ENCODE results near the gene PODN.

PODN gene

DNA sequence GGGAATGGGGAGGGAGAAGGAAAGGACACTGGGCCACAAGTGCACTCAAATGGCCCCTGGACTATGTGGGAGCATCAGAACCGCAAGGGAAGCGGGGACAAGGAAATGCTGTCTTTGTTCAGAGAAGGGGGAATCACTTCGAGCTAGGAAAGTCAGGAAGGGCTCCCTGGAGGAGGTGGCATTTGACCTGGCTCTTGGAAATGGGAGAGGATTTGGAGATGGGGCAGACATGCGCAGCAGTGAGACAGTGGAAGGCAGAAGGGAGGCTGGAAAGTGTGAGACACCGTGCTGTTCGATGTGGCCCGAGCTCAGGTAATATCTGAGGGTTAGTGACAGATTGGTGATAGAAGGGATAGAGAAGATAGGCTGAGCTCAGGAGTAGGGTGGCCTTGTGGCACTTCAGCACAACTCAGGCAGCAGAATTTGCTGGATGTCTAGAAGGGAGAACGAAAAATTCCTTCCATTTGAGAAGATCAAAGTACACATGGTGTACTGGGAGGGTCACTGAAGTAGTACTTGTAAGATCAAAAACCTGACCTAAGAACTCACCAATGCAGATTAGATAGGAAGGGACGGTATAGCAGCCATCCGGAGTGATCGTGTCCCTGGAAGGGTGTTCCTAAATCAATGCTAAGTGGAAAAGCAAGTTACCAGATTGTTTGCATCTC is 55.1 kb downstream of the PODN start:
- DNase-seq, result no peak

DNA sequence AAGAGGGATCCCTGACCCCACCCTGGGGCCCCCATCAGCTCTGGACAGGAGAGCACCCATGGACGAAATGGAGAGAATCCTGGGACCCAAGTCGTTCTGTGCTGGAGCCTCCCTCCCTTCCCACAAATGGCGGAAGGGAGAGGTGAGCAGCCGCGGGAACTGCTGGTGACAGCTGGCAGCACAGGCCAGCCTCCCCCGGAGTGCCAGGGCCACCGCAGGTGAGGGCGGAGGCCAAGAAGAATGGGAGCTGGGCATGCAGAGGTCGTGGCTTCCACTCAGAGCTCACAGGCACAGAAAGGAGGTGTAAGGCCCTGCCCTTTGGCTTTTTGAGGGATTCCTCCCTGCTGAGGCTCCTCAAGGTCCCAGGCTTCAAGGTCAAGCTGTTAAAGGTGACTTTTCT is 55.8 kb downstream of the PODN start:
- DNase-seq, result no peak

DNA sequence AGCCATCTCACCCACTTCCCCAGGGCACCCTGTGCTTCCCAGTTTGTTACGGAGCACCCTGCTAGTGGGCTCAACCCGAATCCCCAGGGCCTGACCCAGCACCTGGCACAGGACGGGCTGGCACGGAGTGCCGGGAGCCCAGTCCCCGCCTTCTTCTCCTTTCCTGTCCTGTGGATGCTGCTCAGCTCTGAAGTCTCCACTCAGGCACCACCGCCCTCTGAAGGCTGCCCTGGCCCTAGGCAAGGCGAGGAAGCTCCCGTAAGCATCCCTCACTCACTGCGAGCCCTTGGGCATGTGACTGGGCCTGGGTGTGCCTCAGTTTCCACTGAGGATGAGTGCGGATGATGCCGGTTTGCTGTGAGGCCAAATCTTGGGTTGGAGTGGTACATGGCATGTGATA is 58.6 kb downstream of the PODN start:
- no peak for DNase-seq

DNA sequence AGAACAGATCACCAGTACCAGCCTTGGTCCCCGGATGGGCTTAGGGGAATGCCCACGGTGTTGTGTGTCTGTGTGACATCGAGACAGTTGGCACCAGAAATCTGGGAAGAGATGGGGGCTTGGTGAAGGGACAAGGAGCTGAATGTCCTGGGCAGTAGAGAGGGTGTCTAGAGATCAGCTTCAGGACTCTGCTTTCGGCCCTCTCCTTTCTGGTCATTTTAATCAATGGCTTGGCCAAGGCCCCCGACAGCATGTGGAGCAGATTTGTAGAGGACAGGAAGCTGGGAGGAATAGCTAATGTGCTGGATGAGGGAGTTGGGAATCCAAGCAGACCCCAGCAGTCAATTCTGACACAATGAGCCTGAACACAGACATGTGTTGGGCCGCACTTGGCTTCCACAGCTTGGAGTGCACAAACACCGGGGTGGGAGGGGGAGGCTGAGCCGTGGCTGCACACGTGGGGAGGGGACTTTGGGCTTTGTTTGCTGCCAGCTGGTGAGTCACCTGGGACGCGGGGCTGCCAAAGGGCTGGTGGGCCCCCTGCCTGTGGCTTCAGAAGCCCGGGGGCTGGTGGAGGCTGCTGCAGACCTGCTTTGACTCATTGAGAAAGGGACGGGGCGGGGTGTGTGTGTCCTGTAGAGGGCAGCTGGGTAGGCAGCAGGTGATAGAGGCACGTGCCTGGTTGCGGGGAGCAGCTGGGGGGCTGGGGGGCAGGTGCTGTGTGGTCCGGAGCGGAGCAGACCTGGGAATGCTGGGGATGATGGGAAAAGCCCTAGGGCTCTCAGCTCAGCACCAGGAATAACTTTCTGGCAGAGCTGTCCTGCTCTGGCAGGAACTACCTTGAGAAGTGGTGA is 59.5 kb downstream of the PODN start:
- no peak for DNase-seq

DNA sequence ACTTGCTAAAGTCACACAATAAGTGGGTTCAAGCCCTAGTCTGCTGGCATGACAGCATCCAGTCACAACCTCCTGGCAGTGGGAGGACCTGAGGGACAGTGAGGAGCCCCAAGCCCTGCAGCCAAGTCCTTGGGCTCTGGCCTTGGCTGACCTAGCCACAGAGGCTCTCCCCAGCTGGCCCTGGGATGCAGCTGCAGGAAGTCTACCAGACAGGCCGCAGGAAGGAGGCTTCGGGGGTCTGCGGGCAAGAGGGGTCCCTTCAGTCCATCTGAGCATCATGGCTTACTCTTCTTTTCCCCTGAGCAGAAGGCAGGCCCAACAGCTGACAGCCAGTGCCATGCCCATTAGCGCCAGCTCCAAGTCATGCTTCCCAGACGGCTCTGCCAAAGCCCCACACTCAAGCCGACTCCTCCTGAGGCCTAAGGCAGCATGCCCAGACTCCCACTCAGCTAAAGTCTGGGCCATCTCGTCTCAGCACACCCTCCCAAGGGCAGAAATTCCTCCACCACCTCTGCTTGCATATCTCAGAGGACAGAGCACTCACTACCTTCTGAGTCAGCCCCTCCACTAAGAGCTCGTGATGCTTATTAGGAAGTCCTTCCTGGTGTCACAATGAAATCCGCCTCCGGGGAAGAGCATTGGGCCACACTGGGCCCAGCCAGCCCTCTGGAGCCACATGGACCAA is 60.3 kb downstream of the PODN start:
- DNase-seq, result no peak

DNA sequence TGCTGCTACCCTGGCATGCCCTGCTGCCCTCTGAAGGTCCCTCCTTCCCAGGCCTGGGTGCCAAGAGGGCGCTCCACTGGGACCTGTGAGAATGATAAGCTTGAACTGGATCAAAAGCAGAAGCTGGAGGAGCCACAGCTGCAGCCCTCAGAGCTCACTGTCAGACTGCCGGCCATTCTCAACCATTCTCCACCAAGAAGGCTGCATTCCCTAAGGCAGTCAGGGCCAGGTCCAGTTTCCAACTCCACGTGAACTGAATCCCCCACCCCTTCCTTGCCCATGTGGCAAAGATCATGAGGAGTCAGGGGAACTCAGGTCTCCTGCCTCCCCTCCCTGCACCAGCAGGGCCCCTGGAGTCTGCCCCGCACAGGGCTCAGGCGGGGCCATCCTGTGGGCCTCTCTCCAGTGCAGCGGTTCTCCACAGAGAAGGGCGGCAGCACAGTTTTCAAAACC is 61.0 kb downstream of the PODN start:
- DNase-seq, result no peak

DNA sequence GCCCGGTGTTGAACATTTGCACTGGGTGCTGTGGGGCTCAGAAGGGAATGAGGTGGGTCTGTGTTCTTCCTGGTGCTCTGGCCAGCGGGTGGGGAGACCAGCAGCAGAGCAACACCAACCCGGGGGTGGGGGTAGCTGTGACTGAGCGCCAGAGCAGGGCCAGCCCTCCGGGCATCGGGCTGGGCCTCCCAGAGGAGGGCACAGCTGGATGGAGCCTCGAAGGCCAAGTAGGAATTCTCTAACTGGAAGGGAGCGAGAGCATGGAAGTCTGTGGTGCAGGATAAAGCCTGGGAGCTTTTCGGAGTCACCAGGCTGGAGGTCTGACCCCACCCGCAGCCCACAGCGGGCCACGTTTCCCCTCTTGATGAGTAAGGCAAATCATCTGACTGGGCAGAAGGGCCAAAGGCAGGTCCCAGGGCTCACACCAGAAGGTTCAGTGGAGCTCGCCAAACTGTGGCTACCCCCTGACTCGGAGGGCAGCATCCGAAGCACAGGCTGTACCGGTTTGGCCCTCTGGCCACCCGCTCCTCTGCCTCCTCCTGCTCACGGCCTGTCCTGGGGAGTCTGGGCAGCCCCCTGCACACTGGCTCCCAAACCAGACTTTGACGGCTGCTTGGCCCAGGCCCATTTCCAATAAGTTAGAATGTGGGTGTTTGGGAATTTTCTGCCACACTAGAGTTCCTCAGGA is 61.6 kb downstream of the PODN start:
- DNase-seq, result no peak

DNA sequence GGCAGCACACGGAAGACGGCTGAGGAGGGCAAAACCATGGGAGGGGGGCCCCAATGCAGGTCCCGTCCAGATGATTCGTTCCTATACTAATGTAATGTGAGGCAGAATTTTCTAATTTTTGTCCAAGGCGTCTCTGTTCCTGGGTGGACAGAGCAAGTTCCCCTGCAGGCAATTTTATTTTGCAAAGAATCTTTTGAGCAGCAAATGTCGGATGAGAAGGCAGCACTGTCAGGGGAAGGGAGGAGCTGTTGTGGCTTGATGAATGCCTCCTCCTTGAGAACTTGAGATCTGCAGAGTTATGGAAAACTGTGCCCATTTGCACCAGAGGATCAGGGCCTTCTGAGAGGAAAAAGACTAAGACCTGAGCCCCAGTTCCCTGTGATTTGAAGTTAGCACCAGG is 63.1 kb downstream of the PODN start:
- DNase-seq, result no peak

DNA sequence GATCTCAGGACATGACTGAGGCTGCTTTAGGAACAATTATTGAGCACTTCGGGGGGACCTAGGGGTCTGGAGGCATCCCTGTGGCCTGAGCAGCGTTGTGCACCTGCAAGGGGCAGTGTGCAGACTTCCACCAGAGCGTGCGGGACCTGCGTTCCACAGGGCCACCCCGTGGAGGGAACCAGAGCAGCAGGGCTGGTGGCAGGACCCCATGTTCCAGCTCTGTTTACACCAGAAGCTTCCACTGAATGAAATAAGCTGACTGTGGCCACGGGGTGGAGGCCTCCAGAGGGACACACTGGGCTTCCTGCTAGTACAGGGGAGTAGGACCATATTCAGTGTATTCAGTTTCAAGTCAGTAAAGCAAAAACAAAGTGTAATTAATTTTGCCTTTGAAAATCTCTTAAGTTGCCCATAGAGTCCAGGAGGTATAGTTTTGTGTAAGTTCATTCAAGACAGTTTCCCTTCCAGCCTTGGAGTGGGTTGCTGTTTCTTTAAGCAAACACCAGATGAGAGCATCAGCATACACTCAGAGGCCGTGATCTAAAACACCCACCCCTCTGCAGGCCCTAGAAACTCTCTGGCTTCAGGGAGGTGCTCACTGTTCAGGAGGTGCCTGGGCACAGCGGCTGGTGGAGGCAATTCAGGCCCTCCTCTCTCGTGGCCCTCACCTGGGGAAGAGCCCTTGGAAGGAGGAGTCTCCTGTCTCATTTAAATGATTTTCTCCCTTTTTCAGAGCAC is 63.8 kb downstream of the PODN start:
- DNase-seq, result no peak

DNA sequence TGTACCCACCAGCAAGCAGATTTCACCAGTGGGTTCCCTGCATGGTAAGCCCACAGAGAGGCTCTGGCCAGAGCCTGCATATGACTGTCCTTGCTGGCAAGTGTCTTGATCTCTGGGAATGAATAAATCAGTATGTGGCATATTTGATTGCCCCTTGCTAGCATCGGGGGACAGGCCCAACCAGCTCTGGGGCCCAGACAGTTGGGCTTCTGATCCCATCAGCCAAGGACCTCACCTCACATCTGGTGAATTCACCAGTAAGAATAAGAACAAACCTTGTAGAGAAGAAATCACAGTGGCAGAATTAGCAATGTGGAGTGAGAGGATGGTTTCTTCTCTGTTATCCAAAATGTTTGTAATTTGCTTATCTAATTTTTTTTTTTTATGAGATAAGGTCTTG is 64.5 kb downstream of the PODN start:
- DNase-seq, result no peak

DNA sequence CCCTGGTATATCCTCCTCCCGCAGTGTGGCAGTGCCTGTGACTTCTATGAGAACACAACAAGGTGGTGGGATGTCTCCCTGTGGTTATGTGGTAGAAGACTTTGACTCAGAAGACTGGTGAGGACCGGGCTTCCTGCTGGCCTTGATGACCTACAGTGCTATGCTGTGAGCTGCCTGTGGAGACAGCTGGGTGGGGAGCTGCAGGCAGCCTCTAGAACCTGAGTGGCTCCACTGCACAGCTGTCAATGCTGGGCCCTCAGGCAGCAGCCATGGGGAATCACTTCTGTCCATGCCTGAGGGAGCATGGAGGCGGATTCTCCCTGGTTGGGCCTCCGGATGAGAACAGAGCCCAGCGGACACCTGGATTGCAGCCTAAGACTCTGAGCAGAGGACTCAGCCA is 65.5 kb downstream of the PODN start:
- no peak for DNase-seq

DNA sequence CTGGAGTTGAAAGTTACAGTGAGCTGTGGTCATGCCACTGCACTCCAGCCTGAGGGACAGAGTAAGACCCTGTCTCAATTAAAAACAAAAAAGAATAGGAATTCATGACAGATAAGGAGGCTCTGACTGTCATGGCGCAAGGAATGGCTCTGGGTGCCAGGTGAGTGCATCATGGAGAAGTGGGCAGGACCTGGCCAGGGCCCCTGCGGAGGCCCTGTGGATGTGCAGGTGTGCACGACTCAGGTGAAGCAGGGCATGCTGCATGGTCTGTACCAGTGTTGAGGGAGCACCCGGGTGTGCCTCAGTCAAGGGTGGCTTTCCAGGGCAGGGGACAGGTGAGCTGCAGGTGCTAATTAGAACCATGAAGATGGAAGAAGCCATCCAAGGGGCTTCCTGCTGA is 66.4 kb downstream of the PODN start:
- DNase-seq, result peak; percentile 5

DNA sequence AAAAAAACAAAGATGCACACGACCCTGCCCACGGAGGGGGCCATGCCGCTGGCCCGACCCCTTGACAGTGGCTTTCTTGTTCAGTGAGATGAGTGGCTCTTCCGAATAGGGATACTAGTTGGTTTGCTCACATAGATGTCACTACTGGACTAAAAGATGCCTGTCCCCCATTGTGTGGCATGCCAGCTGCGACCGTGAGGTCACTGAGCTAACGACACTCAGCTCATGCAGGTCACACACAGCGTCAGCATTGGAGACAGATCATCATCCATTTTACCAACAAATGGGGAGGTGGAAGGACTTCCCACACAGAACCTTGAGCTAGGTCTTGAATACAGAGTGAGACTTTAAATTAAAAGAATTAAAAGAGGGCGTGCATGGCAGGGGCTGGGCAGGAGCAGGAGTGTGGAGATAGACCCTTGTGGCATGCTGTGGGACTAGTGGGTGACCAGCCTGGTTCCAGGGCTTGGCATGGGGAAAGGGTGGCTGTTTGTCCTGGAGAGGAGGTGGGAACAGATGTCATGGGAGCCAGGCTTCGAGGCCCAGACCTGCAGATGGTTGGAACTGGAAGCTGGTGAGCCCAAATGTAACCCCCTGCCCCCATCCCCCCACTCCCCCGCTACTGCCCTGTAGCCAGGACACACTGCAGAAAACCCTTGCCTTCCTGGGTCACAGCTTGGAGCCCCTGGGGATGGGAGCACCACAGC is 68.0 kb downstream of the PODN start:
- peak; percentile 33 for DNase-seq

DNA sequence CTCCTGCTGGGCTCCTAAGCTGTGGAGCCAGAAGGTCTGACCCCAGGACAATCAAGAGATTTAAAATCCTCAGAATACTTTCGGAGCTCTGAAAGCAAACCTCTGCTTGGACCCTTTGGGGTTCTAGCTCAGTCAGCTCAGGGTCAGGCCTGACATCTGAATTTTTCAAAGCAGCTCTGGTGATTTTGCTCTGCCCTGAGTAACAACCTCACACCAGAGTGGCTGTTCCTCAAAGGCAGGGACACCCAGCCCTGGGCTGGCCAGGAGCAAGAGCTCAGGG is 68.5 kb downstream of the PODN start:
- DNase-seq, result peak; percentile 22

DNA sequence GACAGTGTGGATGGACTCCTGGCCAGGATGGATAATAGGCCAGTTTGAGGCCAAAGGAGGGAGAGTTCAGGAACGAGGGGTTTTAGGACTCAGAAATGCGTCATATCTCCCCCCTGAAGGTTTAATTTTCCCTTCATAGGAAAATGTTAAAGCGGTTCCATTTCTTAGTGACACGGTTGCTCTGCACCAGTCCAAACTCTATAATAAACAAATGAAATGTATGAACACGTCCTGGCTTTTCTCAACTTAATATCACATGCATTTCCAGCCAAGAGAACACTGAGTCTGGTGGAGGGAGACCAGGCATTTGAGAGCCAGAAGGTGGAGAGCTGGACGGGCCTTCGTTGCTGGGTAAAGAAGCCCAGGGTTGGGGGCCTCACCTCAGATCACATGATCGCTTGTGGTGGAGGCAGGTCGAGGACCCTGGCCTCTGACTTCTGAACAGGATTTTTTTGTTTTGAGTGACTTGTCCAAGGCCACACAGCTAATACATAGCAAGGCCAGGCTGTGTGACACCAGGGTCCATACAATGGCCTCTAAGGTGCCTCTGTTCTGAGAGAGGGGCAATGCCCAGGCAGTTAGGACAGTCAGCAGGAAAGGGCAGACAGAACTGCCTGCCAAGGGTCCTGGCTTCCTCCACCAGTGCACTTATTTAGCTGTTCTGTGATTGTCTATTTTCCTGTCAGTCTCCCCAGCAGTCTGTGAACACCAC is 69.0 kb downstream of the PODN start:
- peak; percentile 36 for DNase-seq

DNA sequence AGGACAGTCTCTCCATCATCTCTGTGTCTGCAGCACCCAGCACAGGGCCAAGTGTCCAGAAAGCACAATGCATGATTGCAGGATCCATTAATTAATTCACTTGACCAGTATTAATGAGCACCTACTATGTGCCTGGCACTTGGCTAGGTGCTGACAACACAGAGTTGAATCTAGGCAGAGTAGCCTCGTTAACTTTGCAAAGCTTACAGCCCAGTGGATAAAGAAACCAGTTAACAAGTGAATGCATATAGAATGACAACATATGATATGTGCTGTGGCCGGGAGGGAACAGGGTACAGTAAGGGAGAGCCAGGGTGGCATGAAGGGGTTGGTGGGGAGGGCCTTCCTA is 69.6 kb downstream of the PODN start:
- no peak for DNase-seq

DNA sequence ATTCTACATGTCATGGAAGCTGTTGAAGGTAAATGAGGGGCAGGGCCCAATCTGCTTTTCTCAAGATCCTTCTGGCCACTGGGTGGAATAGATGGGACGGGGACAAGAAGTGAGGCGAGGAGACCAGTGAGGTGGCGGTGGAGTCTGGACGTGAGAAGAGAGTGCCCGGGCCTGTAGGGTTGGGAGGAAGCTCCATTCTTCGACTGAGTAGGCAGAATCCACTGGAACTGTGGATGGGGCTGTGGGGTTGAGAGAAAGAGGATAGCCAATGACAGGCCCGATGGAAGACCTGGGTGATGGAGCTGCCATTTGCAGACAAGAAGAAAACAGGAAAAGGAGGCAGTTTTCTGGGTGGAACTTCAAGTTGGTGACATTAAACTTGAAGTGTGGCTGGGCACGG is 70.2 kb downstream of the PODN start:
- DNase-seq, result peak; percentile 8

DNA sequence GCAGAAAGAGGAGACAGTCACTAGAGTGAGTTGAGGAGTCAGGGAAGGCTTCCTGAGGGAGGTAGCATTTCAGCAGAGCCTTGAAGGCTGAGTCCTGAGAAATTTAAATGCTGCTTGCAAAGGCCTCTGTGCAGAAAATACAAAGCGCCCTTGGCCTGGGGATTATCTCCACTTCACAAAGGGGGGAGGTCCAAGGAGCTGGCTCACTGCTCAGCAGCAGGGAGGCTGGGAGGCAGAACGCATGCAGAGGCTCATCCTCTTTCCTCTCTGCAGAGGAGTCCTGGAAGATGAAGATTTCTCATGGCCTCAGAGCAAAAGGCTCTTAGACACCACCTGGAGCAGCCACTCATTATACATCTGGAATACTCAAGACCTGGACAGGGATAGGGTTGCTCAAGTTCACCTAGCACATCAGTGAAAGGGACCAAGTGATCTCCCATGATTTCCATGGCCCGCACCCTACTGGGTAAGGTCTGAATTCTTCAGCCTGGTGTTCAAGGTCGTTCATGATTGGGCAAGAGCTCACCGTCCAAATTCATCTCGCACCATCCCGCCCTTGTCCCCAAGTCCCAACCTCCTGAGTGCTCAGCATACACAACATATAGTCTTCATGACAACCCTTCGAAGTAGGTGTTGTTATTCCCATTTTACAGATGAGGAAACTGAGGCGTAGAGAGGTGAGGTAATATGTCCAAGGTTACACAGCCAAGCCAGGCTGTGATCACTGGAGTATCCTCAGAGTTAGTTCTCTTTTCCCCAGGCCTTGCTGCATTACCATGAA is 71.4 kb downstream of the PODN start:
- peak; percentile 3 for DNase-seq

DNA sequence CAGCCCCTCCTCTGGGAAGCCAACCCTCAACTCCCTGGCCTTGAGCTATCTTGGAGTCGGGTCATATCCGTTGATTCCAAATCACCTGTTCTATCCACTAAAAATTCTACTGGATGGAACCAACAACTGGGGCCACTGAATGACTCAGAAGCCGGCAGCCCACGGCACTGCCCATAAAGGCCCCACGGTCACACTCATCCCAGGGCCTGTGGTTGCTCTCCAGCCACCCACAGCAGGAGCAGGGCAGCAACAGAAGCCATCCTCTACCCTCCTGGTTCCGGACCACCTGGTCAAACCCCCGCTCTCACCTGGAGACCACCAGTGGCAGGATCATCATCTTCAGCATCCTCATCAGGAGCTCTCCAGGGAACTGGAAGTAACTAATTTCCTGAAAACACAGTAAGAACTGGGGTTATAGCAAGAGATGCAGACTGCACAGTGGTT is 72.1 kb downstream of the PODN start:
- DNase-seq, result peak; percentile 54
